ENCODE results near the gene IGSF21. TPM values are rescaled to one million over a fixed set of nuclear protein-coding genes. Genes with fewer than 3 reads are reported as not detected.
"Not testable (repeated sequence)": the region's sequence is repeated elsewhere in the genome, so short reads cannot be mapped to it uniquely, and the experiment has no call there.

The IGSF21 gene
- total RNA-seq, 1 donor from 2014 or later = not detected

GRCh38 chr1:18358600-18358999 lies 251.0 kb downstream of the IGSF21 start:
- H3K4me3 Mint-ChIP-seq (ENCODE audit: low read depth) = no peak overlapping the region
- H3K36me3 Mint-ChIP-seq (ENCODE audit: insufficient read depth) = no peaks in the 10 kb centered on the region
- no peak for TF ChIP-seq CTCF (IDR thresholded peaks at IDR 0.05; ENCODE audit: unreplicated experiment)
- DNase-seq (ENCODE audit: low spot score, unreplicated experiment) = no peak
- no peak overlapping the region for H3K27ac Mint-ChIP-seq
- H3K4me1 Mint-ChIP-seq (ENCODE audit: low read depth) = peaks cover 6% of the 10 kb centered on the region
- no peaks in the 10 kb centered on the region for H3K9me3 Mint-ChIP-seq (ENCODE audit: low read depth)
- peaks cover 42% of the 10 kb centered on the region for H3K27me3 Mint-ChIP-seq

GRCh38 chr1:18360251-18360650 lies 252.7 kb downstream of the IGSF21 start:
- Mint-ChIP-seq H3K4me1 (ENCODE audit: low read depth) (no peaks in the 10 kb centered on the region), H3K4me3 (ENCODE audit: low read depth) (no peak overlapping the region), H3K27ac (no peak overlapping the region), H3K36me3 (ENCODE audit: insufficient read depth) (no peaks in the 10 kb centered on the region), H3K27me3 (peaks cover 33% of the 10 kb centered on the region), H3K9me3 (ENCODE audit: low read depth) (no peaks in the 10 kb centered on the region)
- TF ChIP-seq CTCF (IDR thresholded peaks at IDR 0.05; ENCODE audit: unreplicated experiment) = no peak
- no peak for DNase-seq (ENCODE audit: low spot score, unreplicated experiment)

DNA sequence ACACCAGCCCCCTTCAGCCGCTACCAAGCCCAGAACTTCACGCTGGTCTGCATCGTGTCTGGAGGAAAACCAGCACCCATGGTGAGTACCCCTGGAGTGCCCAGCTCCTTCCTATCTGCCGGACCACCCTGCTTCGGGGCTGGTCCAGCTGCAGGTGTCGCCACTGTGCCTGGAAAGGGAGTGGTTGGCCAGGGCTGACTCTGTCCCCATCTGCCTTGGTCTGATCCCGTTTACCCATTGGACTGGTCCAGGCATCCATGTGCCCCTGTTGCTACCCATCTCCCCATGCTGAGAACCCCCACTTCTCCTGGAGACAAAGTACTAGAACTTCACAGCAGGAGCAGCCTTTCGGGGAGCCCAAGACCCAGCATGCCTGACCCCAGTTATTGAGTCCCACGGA lies 254.6 kb downstream of the IGSF21 start:
- no peak for DNase-seq (ENCODE audit: low spot score, unreplicated experiment)

GRCh38 chr1:18363436-18363835 lies 255.8 kb downstream of the IGSF21 start:
- Mint-ChIP-seq H3K4me3 (ENCODE audit: low read depth) (no peak overlapping the region), H3K36me3 (ENCODE audit: insufficient read depth) (no peaks in the 10 kb centered on the region), H3K4me1 (ENCODE audit: low read depth) (no peaks in the 10 kb centered on the region), H3K27me3 (peaks cover 23% of the 10 kb centered on the region), H3K27ac (no peak overlapping the region), H3K9me3 (ENCODE audit: low read depth) (peaks cover 7% of the 10 kb centered on the region)
- no peak for TF ChIP-seq CTCF (IDR thresholded peaks at IDR 0.05; ENCODE audit: unreplicated experiment)
- DNase-seq (ENCODE audit: low spot score, unreplicated experiment) = no peak

More for the DNA sequence above, 254.6 kb downstream of the IGSF21 start:
- Mint-ChIP-seq H3K27me3 (peaks cover 28% of the 10 kb centered on the region), H3K27ac (no peak overlapping the region), H3K36me3 (ENCODE audit: insufficient read depth) (no peaks in the 10 kb centered on the region), H3K9me3 (ENCODE audit: low read depth) (peaks cover 7% of the 10 kb centered on the region), H3K4me1 (ENCODE audit: low read depth) (no peaks in the 10 kb centered on the region), H3K4me3 (ENCODE audit: low read depth) (no peak overlapping the region)
- TF ChIP-seq CTCF (IDR thresholded peaks at IDR 0.05; ENCODE audit: unreplicated experiment) = no peak

- Mint-ChIP-seq H3K36me3 (ENCODE audit: insufficient read depth) (no peaks in the 10 kb centered on the region), H3K4me1 (ENCODE audit: low read depth) (no peaks in the 10 kb centered on the region), H3K4me3 (ENCODE audit: low read depth) (no peak overlapping the region), H3K27me3 (peaks cover 24% of the 10 kb centered on the region), H3K9me3 (ENCODE audit: low read depth) (peaks cover 7% of the 10 kb centered on the region), H3K27ac (no peak overlapping the region)
- DNase-seq (ENCODE audit: low spot score, unreplicated experiment) = no peak
- peak; percentile 9 for TF ChIP-seq CTCF (IDR thresholded peaks at IDR 0.05; ENCODE audit: unreplicated experiment)
Observed at GRCh38 chr1:18365099-18365705, 257.6 kb downstream of the IGSF21 start.

DNA sequence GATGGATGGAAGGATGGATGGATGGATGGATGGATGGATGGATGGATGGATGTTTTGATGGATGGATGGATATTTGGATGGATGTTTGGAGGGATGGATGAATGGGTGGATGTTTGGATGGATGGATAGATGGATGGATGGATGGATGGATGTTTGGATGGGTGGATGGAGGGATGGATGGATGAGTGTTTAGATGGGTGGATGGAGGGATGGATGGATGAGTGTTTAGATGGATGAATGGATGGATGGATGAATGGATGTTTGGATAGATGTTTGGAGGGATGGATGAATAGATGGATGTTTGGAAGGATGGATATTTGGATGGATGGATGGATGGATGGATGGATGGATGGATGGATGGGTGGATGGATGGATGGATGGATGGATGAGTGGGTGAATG lies 264.9 kb downstream of the IGSF21 start:
- not testable (repeated sequence) for H3K9me3 Mint-ChIP-seq (ENCODE audit: low read depth); H3K27ac Mint-ChIP-seq; H3K36me3 Mint-ChIP-seq (ENCODE audit: insufficient read depth); H3K4me3 Mint-ChIP-seq (ENCODE audit: low read depth); H3K4me1 Mint-ChIP-seq (ENCODE audit: low read depth); DNase-seq (ENCODE audit: low spot score, unreplicated experiment)
- peaks cover 32% of the 10 kb centered on the region for H3K27me3 Mint-ChIP-seq
